Cardiac muscle cell (in vitro differentiated cells and primary cell): ENCODE results near the gene DEK. TPM values are rescaled to one million over a fixed set of nuclear protein-coding genes. Genes with fewer than 3 reads are reported as not detected.
A peak's percentile ranks its signal among the peaks of the same experiment; 100 is the strongest.

ENCODE experiments used
- DNase-seq, 2 donors: peaks; one replicate each; pipeline versions ENCODE4 v3.0.0 to v3.0.0-alpha.2; 2010 to 2017; ENCODE audit warnings: low read depth in 1 of 2, low spot score in 1 of 2
- H3K27ac ChIP-seq: fragments of 200-600 bp; sonication (generic); 2 replicates; pipeline ENCODE4 v1.5.1; 2016
- H3K27me3 ChIP-seq: fragments of 200-600 bp; sonication (generic); 2 replicates; pipeline ENCODE4 v1.6.0; 2016; ENCODE audit warnings: control low read depth
- H3K36me3 ChIP-seq: fragments of 200-600 bp; sonication (generic); 2 replicates; pipeline ENCODE4 v1.5.1; 2016; ENCODE audit warnings: control low read depth
- H3K4me1 ChIP-seq: fragments of 200-600 bp; sonication (generic); 2 replicates; pipeline ENCODE4 v1.8.1; 2017; ENCODE audit warnings: low read depth, mild to moderate bottlenecking, mixed run types
- H3K4me3 ChIP-seq: fragments of 200-600 bp; sonication (generic); 2 replicates; pipeline ENCODE4 v1.5.1; 2016; ENCODE audit warnings: mild to moderate bottlenecking
- H3K9me3 ChIP-seq: fragments of 200-600 bp; sonication (generic); 2 replicates; pipeline ENCODE4 v1.5.1; 2017; ENCODE audit warnings: low read depth, mild to moderate bottlenecking, control low read depth
- CTCF ChIP-seq: IDR thresholded peaks from 2 replicates; pipeline ENCODE4 v1.5.1; 2012; ENCODE audit warnings: low read depth, mild to moderate bottlenecking, low read length
- polyA plus RNA-seq: library from polyadenylated mRNA; unstranded; fragments of >200 nt; fragmentation: Nextera tagmentation; extraction: Ambion mirVana; gene quantifications from 2 replicates; pipeline ENCODE4 v1.2.1, GENCODE V29; 2016
- total RNA-seq: library from RNA; depleted of rRNA; stranded (reverse); fragments of >200 nt; gene quantifications from 2 replicates; pipeline ENCODE4 v1.2.3, GENCODE V29; 2016

Gene DEK
- total and polyA plus RNA-seq, 2 experiments from 2014 or later = 80.8 to 128 TPM

GRCh38 chr6:18281564-18281963, 17.2 kb upstream of the DEK start:
- H3K27me3 ChIP-seq = peaks cover 44% of the 10 kb centered on the region
- no peaks in the 10 kb centered on the region for H3K36me3 ChIP-seq
- no peak overlapping the region for H3K4me3 ChIP-seq
- H3K4me1 ChIP-seq = peaks cover 4% of the 10 kb centered on the region
- TF ChIP-seq CTCF = no peak
- no peaks in the 10 kb centered on the region for H3K9me3 ChIP-seq
- H3K27ac ChIP-seq = no peak overlapping the region
- no peak for DNase-seq

- H3K9me3 ChIP-seq = no peaks in the 10 kb centered on the region
- no peak overlapping the region for H3K27ac ChIP-seq
- H3K4me1 ChIP-seq = peaks cover 6% of the 10 kb centered on the region
- DNase-seq = no peak
- H3K4me3 ChIP-seq = no peak overlapping the region
- H3K27me3 ChIP-seq = peaks cover 59% of the 10 kb centered on the region
- H3K36me3 ChIP-seq = no peaks in the 10 kb centered on the region
- TF ChIP-seq CTCF = no peak
Measured at GRCh38 chr6:18280084-18280483, 15.8 kb upstream of the DEK start.

DNA sequence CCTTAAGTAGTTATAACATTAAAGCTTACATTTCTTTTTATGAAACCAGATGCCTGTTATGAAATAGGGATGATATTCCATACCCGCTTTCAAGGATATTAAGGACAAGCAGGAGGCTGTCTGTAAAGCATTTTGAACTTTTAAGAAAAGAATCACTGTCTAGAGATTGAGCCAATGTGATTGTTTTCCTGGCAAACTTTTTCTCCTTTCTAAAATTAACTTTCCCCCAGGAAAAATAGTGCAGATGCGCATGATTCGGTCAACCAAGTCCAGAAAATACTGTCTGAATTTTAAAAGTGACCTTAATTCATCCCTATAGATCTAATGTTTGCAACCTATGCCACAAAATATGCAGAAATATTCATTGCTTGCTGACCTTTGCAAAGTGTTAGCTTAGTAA, 15.1 kb upstream of the DEK start:
- Histone ChIP-seq H3K27ac (no peak overlapping the region), H3K4me1 (peaks cover 6% of the 10 kb centered on the region), H3K4me3 (no peak overlapping the region), H3K36me3 (no peaks in the 10 kb centered on the region), H3K27me3 (peaks cover 62% of the 10 kb centered on the region), H3K9me3 (no peaks in the 10 kb centered on the region)
- no peak for TF ChIP-seq CTCF
- no peak for DNase-seq

- peak overlapping the region; percentile 76 for H3K4me3 ChIP-seq
- peaks cover 62% of the 10 kb centered on the region for H3K27me3 ChIP-seq
- peak in 1 of 2 donors; percentile 41 for DNase-seq
- H3K27ac ChIP-seq = no peak overlapping the region
- no peak for TF ChIP-seq CTCF
- H3K9me3 ChIP-seq = no peaks in the 10 kb centered on the region
- no peaks in the 10 kb centered on the region for H3K36me3 ChIP-seq
- H3K4me1 ChIP-seq = peaks cover 6% of the 10 kb centered on the region
Measured at GRCh38 chr6:18277237-18278006, 13.1 kb upstream of the DEK start.

GRCh38 chr6:18276610-18277236, 12.4 kb upstream of the DEK start:
- peaks cover 62% of the 10 kb centered on the region for H3K27me3 ChIP-seq

More at GRCh38 chr6:18276610-18277236, 12.4 kb upstream of the DEK start:
- no peak for DNase-seq
- no peak overlapping the region for H3K27ac ChIP-seq
- no peaks in the 10 kb centered on the region for H3K36me3 ChIP-seq
- H3K4me3 ChIP-seq = peak overlapping the region; percentile 76
- H3K9me3 ChIP-seq = no peaks in the 10 kb centered on the region
- no peak for TF ChIP-seq CTCF
- peaks cover 6% of the 10 kb centered on the region for H3K4me1 ChIP-seq
